ENCODE data around the gene ABHD12. TPM values are rescaled to one million over a fixed set of nuclear protein-coding genes. Genes with fewer than 3 reads are reported as not detected.
"Not testable (repeated sequence)": the region's sequence is repeated elsewhere in the genome, so short reads cannot be mapped to it uniquely, and the experiment has no call there.

The ABHD12 gene
- polyA plus RNA-seq, 3 donors: 40.0 to 49.7 (median 47.9) TPM

DNA sequence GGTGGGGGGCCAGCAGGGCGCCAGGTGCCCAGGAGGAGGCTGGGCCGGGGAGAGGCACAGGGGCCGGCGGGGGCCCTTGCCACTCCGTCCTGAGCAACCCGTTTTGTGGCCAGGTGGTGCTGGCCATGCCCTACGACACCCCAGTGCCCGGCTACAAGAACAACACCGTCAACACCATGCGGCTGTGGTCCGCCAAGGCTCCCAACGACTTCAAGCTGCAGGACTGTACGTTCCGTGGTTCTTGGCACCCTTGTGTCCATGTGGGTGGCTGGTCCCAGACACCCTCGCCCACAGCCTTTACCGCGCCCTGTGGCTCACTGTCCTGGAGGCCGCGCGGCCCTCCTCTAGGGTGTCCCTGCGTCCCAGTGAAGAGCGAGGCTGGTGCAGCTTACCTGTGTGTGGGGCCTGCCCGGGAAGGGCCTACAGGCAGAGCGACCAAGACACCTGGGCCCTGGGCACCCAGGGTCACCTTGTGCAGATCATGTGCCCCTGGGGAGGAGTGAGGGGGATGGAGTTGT is 114.0 kb downstream of the ABHD12 start:
- no peak for DNase-seq (ENCODE audit: extremely low read depth in 1 of 11, low read depth in 9 of 11, low spot score in 4 of 11)

DNA sequence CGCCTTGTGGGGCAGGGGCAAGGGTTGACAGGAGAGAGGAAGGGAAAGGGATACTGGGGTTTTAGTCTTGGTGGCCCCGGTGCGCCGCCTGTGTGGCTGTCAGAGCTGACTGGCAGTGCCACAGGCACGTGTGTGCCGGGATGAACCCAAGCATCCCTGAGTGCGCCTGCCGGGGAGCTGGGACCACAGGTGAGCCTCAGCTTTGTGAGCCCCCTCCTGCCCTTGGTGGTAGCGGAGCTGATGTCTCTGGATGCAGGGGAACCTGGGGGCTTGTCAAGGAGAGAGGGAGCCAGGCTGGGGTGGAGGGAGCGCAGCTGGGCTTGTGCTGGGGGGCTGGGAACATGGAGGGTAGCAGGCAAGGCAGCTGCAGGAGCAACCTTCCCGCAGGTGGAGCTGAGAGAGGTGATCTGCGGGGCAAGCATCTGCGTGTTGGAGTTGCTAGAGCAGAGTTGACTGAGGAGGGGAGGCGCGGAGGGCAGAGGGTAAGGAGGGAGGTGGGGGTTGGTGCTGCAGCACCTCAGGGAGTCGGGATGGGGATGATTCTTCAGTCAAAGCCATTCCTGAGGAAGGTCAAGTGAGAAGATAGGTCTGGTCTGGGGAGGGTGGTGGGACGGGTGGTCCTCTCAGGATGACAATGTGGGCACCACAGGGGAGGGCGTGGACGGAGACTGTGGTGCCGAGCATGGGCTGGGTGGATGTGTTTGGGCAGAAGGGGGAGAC is 114.7 kb downstream of the ABHD12 start:
- DNase-seq (ENCODE audit: extremely low read depth in 1 of 11, low read depth in 9 of 11, low spot score in 4 of 11): no peak

DNA sequence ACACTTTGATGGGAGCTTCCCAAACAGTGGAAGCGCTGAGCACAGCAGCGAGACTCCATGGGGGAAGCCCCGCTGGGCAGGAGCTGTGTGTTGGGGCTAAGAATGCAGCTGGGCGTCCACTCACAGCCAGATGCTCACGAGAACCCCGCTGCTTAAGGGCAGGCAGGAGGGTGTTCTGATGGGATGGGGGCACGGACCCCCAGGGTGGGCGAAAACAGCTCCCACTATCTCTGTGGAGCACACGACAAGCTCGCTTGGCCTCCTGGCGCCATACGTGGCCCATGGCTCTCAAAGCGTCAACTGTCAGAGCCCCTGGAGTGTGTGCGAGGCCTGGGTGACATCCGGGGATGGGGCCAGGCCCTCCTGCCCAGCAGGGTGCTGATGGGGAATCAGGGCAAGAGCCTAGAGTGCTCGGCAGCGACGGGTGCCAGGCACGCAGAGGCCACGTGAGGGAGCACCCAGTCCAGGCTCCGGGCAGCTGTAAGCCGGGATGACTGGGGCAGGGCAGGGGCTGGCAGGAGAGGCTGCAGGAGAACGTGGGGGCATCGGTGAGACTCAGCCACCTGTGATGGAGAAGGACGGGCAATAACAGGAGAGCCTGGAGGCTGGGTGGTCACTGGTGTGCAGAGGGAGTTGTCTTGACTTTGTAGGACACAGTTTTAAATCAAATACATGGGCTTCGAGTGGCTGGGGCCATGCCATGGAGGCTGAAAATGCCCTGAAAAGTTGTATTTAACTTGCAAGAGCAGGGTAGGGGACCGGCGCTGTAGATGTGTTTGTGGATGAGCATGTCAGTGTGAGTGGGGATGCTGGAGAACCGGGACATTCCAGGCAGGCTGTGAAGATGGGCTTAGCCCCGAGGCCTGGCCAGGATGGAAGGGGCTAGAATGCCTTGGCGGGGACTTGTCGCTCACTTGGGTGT is 115.5 kb downstream of the ABHD12 start:
- no peak for DNase-seq (ENCODE audit: extremely low read depth in 1 of 11, low read depth in 9 of 11, low spot score in 4 of 11)

DNA sequence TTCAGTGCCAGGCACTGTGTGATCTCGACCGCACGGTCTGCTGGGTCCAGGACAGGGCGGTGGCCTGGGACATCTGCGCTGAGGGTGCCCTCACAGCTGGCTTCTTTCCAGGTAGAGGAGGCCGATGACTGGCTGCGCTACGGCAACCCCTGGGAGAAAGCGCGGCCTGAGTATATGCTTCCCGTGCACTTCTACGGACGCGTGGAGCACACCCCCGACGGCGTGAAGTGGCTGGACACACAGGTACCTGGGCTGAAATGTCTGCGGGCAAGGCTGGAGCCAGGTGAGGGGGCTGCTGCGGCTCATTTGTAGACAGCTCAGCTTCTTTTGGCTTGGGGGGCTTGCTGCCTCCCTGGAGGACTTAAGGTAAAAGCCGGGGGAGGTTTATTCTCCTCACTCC is 116.2 kb downstream of the ABHD12 start:
- DNase-seq (ENCODE audit: extremely low read depth in 1 of 11, low read depth in 9 of 11, low spot score in 4 of 11): no peak

DNA sequence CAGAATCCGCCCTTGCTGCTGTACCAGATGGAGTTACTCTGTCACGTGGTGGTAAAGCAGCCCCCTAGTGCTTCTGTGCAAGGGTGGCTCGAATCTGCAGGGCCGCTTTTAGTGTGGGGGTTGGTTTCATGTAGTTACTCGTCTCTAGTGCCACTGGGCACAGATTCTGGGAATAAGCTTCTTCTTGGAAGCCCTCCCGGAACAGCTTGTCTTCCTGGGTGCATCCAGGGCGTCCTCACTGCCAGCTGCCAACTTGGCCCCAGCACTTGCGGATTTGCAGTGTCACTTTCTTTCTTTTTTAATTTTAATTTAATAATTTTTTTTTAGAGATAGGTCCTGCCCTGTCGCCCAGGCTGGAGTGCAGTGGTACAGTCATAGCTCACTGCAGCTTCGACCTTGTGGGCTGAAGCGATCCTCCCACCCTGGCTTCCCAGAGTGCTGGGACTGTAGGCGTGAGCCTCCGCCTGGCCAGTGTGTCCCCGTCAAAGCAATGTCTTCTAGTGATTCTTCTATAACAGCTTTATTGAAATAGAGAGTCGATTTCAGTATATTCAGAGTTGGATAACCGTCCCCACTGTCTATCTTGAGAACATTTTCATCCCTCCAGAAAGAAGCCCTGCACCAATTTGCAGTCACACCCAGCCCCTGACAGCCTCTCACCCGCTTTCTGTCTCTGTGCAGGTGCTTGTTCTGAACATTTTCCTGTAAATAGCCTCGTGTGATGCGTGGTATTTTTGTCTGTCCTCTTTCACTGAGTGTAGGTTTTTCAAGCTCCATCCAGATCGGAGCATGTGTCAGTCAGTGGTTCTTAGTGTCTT is 116.9 kb downstream of the ABHD12 start:
- DNase-seq (ENCODE audit: extremely low read depth in 1 of 11, low read depth in 9 of 11, low spot score in 4 of 11): no peak

DNA sequence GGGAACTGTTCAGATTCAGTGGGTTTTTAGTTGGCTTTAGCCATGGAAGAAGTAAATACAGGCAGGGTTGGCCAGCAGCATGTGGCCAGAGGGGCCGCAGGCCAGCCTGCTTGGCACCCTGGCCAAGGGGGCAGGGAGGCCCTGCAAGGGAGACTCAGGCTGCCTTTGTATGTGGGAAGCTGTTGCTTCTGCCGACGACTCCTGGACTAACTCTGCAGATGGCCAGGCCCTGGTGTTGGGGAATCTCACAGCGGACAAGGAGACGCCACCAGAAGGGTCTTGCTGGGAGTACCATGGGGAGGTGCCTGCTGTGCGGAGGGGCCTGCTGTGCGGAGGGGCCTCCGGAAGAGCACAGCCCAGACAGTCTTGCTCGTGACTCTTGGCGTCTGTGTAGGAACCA is 117.6 kb downstream of the ABHD12 start:
- no peak for DNase-seq (ENCODE audit: extremely low read depth in 1 of 11, low read depth in 9 of 11, low spot score in 4 of 11)

DNA sequence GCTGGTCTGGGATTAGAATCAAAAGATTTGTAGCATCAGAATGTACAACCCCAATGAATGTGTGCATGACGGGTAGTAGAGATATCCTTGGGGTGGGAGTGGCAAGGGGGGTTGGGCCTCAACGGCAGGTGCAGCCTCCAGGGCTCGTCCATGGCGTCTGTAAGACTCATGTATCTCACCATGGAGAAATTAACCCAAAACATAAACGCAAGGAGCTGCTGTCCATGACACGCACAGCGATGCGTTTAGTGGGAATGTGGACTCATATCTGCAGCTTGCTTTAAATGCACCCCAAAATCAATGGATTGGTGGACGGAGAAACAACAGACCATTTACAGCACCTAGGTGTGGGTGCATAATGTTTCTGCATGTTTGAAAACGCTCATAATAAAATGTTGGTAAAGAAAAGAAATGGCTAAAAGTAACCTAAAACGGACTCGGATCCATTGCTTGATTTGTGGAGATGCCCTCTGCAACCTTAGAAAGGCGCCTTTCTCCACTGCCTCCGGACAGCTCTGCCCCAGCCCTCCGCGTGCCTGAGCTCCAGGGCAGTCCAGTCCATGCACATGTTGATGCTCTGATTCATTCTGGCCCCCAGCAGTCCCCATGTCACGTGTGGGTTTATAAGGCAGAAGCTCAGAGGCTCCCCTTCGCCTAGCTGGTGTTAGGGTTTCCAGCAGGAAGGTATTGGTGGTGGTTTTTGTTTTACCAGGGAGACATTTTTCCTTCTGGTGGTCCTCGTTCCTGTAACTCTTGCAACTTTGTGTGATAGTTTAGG is 118.2 kb downstream of the ABHD12 start:
- DNase-seq (ENCODE audit: extremely low read depth in 1 of 11, low read depth in 9 of 11, low spot score in 4 of 11): no peak

DNA sequence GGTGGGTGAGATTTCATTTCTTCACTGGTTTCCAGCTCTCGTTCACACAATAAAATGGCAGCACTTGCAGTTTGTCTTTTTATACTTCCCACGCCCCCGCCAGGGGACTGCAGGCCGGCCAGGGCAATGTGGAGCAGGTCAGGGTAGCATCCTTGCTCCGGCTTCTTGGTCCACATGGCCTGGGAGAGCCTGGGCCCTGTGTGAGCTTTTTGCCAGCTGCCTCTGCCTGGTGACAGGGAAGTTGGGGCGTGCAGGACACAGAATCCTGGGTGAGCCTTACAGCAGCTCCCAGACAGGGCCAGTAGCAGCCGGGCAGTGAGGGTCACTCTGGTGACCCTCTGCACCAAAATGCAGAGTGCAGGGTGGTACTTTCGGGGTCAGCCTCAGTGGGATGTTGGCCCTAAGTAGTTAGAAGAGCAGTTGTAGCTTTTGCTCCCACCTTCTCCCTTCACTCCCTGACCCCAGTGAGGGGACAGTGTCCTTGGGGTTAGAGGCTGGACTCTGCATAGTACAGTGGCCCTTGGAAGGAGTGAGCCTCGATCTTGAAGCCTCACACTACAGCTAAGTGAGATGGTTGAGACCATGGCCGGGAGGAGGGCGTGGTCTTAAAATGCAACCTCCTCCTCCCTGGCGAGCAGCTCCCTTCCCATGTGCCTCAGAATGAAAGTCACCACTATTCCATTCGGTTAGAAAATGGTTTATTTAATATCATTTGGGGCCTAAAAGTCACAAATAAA is 119.0 kb downstream of the ABHD12 start:
- DNase-seq (ENCODE audit: extremely low read depth in 1 of 11, low read depth in 9 of 11, low spot score in 4 of 11): no peak

DNA sequence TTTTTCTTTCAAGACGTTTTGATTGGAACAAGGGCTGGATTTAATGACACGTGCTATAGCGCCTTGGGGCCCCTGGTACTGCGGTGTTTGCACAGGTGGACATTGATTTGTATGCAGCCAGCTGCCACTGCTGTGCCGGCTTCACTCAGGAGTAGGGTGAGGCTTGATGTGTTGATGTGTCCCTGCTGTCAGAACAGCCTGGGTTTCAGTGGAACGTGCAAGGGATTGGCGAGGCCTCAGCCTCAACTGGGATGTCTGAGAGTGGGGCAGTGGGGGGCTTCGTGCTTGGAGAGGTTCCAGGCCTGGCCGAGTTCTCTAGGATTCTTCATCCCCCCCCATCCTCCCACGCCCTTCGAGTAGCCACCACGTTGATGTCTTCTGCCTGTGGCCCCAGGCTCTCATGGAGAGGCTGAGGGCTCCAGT is 119.8 kb downstream of the ABHD12 start:
- no peak for DNase-seq (ENCODE audit: extremely low read depth in 1 of 11, low read depth in 9 of 11, low spot score in 4 of 11)

DNA sequence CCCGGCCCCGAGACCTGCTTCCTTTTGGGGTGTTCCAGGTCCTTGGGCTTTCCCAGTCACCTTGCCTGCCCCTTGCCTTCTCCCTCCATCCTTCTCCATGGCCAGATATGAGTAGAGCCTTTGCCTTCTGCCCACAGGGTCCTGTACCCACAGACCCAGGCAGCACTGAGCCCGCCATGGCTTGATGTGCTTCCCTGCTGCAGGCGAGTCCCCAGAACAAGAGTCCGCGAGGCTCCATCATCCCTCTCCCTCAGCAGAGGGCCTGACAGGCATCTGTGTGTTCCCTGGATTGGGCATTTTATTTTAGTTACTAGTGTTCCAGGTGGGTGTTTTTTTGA is 120.8 kb downstream of the ABHD12 start:
- DNase-seq (ENCODE audit: extremely low read depth in 1 of 11, low read depth in 9 of 11, low spot score in 4 of 11): no peak

DNA sequence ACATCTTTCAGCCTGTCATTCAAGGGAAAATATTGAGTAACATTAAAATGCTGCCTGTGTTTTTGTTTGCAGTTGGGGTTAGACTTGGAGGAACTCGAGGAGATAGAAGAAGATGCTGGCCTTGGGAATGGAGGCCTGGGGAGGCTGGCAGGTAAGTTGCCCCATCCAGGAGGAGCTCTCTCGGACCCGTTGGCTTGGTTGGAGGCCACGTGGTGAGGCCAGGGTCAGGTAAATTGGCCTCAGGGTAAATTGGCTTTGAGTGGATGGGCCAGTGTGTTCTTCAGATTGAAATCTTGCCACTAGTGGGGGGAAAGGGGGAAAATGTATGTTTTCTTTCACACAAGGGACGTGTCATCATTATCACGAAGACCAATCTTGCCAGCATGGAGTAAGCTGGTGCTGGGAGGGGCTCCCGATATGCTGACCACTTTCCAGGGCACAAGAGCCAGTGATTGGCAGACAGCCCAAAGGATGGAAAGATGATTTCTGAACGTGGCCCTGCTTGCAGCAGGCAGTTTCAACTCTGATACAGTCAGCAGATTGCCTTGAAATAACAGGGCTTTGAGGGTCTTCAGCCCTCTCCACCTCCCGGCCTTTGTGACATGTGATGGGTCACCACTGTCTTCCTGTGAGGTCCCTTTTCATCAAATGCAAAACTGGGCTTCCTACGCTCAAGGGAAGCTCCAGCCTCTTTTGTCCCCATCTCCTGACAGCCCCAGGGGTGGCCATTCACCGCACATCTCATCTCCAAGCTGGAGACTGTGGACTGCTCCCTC is 121.4 kb downstream of the ABHD12 start:
- DNase-seq (ENCODE audit: extremely low read depth in 1 of 11, low read depth in 9 of 11, low spot score in 4 of 11): no peak

DNA sequence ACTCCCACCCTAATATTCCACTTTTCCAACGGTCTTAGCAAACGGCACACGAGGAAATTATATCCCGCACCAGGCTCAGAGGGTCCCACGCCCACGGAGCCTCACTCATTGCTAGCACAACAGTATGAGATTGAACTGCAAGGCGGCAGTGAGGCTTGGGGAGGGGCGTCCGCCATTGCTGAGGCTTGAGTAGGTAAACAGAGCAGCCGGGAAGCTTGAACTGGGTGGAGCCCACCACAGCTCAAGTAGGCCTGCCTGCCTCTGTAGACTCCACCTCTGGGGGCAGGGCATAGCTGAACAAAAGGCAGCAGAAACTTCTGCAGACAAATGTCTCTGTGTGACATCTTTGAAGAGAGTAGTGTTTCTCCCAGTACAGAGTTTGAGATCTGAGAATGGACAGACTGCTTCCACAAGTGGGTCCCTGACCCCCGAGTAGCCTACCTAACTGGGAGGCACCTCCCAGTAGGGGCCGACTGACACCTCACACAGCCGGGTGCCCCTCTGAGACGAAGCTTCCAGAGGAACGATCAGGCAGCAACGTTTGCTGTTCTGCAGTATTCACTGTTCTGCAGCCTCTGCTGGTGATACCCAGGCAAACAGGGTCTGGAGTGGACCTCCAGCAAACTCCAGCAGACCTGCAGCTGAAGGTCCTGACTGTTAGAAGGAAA is 129.7 kb downstream of the ABHD12 start:
- not testable (repeated sequence) for DNase-seq (ENCODE audit: extremely low read depth in 1 of 11, low read depth in 9 of 11, low spot score in 4 of 11)

DNA sequence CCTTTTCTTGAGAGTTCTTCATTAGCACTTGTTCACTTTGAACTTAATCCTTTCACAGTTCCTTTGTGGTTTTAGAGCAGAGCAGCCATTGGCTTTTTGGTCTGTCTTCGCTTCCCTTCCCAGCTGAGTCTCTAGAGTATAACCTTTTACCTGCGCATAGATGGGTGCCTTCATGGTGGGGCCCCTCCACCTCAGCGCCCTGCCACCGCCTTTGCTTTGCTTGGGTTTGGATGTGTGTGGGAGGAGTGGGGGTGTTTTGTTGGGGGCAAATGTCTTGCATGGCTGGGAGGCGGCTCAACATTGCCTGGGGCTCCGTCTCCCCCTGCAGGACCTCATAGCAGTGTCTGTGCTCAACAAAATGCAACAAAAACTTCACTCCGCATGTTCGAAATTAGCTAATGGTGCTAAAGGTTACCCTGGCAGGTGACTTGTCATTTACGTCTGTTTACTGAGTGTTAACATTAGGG is 130.8 kb downstream of the ABHD12 start:
- no peak for DNase-seq (ENCODE audit: extremely low read depth in 1 of 11, low read depth in 9 of 11, low spot score in 4 of 11)

DNA sequence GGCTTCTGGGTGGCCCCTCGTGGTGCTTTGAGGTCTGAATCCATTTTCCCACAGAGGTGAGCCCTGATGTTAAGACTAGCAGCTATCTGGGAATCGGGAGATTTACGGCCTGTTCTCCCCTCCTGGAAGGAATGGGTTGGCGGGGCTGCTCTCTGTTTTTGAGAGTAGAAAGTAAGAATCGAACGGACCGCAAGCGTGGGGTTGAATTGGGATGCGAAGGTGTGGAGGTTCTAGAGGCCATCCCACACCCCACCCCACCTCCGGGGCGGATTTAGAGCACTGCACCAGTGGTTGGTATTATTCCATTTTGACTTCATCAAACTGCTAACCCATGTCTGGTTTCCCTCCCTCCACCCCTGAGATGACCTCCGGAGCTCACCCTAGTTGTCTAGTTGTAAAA is 131.3 kb downstream of the ABHD12 start:
- DNase-seq (ENCODE audit: extremely low read depth in 1 of 11, low read depth in 9 of 11, low spot score in 4 of 11): no peak

DNA sequence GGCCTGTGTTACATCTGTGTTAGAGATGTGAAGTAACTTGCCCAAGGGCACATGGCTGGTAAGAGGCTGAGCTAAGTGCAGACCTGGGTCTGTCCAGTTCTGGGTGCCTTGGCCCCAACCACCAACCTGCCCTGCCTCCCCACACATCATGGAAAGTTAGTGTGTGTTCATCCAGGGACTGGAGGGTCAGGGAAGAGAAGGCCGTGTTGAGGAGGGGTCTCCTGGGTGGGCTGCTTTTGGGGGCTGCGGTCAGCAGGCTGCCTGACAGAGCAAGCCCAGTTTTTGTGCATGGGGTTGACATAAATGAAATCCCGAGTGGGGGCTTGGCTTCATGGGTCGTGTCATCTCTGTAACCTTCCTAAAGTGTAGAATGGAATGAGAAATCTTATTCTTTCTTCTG is 131.8 kb downstream of the ABHD12 start:
- DNase-seq (ENCODE audit: extremely low read depth in 1 of 11, low read depth in 9 of 11, low spot score in 4 of 11): no peak

DNA sequence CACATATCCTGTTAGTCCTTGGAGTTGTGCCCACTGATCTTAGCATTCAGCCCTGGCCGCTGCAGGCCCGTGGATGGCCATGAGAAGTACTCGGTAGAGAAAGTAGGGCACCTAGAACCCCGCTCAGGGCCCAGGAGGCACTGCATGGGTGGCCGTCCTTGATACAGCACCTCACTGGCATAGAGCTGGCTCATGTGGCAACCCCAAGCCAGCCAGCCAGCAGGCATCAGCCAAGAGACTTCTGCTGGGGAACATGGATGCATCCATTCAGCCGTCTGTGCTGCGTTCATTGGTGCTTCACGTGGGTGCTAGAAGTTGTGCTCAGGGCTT is 132.2 kb downstream of the ABHD12 start:
- DNase-seq (ENCODE audit: extremely low read depth in 1 of 11, low read depth in 9 of 11, low spot score in 4 of 11): no peak
